Stimulated activated naive CD4-positive, alpha-beta T cell (primary cell): ENCODE measurements around the gene RBBP8NL.
"Not testable (repeated sequence)": the region's sequence is repeated elsewhere in the genome, so short reads cannot be mapped to it uniquely, and the experiment has no call there.

Experiments used
- DNase-seq, 6 experiments: peaks; one replicate each; lab custom pipeline; 2025; lab: John Stamatoyannopoulos, UW

RBBP8NL gene

DNA sequence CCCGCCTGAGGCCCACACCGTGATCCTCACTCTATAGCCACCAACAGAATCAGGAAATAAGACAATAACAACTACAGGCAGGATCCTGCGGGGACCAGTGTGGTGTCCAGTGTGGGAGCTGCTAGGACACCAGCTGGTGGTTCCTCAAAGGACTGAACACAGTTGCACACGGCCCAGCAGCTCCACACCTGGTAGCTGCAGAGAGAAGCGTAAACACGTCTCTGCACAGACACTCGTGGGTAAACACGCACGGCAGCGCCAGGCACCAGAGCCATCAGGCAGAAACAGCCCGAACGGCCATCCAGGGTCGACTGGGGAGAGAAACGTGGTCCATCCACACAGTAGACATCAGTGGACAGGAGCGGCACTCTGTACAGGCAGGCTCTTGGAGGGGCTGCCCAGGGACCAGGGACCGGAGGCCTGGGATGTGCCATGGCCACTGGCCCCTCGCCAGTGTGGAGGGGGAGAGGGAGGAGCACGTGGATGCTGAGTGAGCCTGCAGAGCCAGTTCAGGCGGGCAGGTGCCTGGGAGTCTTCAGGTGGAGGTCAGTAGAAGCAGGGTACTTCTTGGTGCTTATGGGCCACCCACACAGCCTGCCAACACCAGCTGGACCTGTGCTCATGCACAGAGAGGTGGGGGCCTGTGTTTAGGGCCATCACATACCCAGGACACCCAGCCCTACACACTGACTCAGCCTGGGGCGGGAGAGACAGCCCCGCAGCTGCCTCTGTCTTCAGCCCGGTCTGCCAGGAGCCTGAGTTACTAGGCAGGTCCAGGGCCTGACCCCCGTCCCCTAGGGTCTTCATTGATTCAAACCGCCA lies 52.8 kb downstream of the RBBP8NL start:
- no peak for DNase-seq

GRCh38 chr20:62373631-62374179 lies 53.6 kb downstream of the RBBP8NL start:
- not testable (repeated sequence) for DNase-seq

- no peak for DNase-seq
Measured at GRCh38 chr20:62372042-62372993, 55.0 kb downstream of the RBBP8NL start.

DNA sequence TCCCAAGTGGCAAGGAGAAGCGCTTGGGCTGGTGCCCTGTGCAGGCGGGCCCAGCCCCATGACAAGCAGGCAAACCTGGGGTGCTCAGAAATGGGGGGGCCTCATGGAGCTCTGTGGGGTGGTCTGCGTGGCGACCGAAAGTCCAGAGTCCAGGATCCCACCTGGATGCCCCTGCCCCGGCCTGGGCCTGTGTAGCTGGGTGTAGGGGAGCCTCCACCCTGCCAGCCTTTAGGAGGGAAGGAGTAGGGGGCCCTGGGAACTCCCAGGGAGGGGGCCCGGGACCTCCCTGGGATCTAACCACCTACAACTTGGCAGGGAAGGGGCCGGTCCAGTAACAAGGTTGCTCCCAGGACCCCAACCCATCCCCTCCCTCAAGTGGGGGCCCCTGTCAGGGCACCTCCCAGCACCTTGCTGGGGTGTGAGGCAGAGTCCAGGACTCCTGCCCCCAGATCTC lies 55.7 kb downstream of the RBBP8NL start:
- DNase-seq, result no peak

DNA sequence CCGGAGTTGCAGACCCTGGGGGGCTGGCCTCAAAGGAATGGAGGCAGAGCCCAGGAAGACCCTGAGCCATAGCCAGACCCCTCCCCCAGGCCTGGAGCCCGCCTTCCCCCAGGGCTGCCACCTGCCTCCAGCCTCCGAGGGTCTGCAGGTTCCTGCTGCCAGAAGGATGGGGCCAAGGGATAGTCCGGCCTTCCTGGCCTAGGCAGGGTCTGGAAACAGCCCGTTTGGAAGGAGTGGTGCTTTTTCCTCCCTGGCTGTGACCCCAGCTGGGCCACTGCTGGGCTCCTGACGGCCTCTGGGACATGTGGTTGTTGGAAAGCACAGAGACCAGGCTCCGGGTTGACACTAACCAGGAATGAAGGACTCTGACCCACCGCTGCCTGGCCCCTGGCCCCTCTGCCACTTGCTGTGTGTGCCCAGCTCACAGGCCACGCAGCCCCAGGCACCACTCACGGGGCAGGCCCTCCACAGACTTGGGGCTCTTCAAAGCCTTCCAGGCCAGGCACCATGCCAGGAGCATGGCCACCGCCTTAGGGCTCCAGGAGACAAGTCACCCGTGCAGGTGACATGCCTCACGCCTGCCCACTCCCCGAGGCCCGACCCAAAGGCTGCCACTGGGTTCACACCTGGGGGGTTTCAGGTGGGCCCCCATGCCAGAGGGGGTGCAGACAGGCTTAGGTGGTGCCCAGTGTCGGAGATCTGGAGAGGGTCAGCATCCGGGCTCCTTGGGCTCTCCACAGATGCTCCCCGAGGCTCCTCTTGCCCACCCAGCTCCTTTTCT lies 56.3 kb downstream of the RBBP8NL start:
- no peak for DNase-seq

DNA sequence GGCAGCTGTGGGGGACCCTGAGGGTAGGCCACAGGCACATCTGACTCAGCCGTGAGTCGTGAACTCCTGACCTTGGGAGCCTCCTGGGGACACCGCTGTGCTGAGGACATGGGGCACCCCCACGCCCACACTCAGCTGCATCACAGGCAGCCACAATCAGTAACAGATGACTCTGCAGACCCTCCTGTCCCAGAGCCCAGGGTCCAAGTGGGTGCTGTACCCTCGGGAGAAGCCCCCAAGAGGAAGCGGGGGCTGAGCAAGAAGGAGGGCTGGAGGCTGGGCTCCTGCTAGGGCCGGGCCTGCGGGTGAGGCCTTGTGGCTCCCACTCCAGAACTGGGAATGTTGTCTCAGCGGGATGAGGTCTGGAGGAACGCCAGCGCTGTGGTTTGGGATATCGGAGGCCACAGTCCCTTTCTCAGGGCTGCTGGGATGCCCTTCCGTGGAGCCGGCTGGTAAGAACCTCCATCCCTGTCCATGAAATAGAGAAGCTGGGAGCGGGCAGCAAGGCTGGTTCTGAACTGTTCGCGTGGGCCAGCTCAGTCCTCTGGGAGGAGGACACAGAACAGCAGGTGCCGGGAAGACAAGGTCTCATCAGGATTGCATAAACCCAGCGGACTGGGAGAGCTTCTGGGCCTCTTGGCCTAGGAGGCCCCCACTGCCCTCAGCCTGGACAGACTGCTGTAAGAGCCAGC lies 57.1 kb downstream of the RBBP8NL start:
- no peak for DNase-seq

- no peak for DNase-seq
Measured at GRCh38 chr20:62369815-62370114, 57.6 kb downstream of the RBBP8NL start.

DNA sequence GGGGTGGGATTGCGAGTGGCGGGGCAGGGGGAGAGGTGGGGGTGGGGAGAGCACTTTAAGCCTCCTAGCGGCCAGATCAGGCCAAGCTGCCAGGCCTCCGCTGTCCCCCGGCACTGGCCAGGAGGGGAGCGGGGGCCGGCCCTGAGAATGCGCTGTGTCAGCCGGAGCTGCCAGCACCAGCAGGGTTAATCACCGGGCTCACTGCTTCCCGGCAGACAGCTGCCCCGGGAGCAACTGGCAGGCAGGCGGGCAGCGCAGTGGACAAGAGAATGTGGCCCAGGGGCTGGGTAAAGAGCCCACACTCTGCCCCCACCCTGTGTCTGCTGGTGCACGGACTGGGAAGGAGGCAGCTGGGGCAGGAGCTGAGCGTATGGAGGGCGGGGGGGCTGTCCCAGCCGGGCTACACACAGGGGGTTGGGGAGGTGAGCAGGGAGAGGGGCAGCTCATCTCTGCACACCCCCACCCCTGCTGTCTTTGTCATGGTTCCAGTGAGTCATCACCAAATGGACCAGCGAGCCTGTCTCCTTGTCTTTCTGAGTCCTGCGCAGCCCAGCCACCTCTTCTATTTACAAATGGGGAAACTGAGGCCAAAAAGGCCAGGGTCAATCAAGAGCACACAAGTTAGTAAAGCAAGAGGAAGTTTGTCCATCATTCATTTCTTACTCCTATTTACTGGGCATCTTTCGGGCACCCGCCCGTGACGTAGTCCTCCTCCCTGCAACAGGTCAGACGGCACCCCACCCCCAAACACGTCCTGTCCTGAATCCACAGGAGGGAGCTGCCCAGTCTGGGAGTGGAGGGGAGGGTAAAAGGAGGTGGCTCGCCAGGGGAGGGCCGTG lies 58.1 kb downstream of the RBBP8NL start:
- no peak for DNase-seq

- DNase-seq, result no peak
Measured at GRCh38 chr20:62368392-62368975, 58.9 kb downstream of the RBBP8NL start.

DNA sequence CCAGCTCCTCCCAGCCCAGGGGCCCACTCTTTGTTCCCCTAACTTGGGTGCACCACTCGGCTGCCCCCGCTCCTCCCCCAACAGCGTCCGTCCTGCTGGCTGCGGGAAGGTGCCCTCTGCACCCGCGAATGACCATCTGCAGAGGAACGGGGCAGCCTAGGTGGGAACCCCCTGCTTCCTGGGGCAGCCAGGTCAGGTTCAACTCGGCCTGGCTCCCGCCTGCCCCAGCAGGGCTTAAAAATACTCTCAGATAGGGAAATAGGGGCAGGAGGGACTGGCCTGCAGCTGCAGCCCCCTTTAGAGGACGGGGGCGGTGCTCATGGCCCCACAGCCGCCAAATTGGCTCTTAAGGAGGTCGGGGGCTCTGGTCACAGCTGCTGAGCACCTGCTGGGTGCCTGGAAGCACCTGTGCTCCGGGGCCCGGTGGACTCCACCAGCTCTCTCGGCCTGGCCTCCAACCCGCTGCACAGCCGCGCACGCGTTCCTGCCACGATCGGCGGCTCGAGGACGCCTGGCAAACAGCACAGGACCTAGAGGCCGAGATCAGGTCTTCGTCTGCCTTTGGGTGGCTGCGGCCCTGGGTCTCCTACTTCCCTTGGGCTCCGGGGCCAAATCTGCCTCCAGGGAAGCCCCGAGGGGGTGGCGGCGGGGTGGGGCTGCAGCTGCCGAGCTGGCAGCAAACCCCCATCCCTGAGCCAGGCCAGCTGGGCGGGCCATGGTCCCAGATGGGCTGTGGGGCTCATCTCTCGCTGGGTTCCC lies 59.5 kb downstream of the RBBP8NL start:
- peak in 2 of 6 experiments; percentile 20 to 35 for DNase-seq

- no peak for DNase-seq
Measured at GRCh38 chr20:62367136-62367632, 60.2 kb downstream of the RBBP8NL start, which contains the start of gene LAMA5. Gene LAMA5 (minus strand): TSS chr20:62367312. CDS start chr20:62367245, 67 bp downstream.

DNA sequence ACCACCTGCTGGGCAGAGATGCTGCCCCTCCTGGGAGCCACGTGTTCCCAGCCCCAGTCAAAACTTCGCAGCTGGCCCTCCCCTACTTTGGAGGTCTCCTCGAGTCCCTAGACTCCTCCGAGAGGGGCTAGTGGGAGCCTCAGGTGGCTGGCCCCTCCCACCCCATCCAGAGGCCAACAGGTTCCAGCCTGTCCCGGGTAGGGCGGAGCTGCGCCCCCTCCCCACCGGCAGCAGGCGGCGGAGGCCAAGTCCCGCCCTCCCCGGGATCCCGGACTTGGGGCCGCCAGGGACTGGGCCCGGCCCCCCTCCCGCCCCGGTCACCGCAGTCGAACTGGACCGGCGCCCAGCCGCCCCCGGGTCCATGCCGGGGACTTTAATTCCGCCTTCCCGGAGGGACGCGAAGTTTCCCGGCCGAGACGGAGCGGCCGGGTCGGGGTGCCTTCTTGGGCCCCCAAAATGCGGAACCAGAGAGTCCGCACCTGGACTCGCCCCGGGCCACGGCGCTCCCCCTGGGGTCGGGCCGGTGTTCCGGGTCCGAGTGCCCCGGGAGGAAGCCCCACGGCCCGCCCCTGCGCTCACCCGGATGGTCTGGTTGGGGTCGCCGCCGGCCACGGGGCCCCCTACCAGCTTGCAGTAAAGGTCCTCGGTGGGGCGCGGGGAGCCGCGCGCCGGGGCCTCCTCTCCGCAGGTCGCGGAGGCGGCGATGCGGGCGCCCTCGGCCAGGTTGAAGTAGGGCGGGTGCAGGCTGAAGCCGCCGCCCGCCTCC lies 60.8 kb downstream of the RBBP8NL start:
- DNase-seq, result no peak

DNA sequence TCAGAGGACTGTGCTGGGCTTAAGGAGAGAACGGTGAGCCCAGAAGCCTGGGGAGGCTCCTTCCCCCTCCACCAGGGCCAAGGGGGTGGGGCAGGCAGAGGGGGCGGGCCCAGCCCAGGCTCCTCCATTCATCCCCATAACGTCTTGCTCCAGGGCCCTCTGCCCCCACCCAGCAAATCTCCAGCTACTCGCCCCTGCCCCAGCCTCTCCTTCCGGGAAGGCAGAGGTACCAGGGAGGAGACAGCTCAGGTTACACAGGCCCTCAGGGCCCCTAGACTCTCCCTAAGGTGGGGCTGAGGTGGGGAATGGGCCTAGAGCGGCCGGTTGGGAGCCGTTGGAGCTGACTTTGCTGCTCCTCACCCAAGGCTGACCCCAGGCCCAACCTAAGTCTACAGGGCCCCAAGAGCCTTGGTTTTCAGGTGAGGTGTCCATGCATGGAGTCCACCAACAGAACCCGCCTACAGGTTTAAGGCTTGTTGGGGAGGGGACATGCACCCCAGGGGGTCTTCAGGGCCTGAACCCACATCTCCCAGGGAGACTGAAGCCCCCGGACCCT lies 61.4 kb downstream of the RBBP8NL start:
- no peak for DNase-seq

DNA sequence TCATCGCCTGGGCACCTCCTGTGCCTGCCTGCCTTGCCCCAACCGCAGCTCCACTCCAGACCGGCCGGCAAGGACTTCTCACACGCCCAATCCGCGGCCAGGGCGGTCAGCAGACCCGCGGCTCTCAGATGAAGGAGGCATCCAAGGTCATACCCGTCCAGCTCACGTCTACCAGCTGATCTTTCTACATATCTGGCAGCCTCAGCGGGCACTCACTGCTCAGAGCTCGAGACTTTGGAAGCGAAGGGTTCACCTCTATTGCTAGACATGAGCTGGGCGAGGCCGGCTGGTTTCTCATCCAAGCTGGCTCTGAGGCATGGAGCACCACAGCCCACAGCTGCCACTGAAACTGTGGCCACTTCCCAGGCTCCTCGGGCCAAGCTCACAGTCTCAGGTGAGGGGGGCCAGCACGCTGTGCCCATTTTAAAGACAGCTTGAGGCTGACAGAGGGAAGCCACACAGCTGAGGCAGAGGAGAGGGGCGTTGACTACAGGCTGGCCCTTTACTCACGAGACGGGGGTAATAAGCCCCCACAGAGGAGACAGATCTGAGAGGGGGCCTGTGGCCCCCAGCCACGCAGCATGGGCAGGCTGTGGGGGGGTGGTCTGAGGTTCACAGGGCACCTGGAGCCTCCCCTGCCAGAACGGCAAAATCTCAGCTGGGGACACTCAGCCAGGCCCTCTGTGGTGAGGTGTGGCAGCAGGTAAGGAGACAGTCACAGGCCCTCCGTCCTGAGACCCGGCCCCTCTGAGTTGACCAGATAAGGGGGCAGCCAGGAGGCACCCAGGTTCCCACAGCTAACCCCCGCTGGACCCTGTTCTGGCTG lies 62.2 kb downstream of the RBBP8NL start:
- DNase-seq, result no peak

DNA sequence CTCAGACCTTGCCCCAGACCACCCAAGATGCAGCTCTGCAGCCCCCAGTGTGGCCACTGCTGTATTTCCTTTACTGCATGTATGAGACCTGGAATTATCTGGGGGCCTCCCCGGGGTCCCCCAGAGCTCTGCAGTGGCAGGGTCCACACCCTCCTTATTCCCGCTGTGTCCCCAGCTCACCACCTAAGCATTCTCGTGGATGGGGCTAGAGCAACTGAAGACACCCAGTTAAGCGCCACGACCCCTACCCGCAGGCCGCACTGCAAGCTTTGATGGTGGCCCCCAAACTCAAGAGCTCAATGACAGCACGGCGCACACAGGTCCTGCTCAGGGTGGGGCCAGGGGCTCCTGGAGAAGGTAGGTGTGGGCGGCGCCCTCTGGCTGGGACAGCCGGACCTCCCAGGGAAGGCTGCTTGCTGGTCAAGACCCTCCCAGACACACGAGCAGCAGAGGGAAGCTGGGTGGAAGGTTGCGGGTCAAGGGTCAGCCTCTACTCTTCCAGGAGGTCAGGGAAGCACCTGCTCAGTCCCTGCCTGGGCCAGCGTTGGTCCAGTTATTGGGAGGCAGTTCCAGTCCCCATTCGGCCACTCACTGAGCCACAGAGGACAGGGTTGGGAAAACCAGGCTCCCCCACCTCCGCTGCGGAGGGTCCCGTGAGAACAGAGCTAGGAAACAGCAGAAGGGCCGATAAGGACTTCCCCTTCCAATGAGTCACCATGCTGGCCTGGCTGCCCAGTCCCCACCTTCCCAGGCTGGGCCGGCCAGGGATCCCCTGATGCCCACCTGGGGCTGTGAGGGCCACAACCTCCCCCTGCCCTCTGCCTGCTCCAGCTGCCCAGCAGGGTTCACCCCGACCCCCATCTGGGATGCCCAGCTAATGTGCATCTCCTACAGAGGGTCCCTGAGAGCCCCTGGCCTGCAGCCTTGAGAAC lies 63.2 kb downstream of the RBBP8NL start:
- DNase-seq, result no peak
